Superior temporal gyrus (tissue), 1 donor: ENCODE measurements around the gene SMCR8.
A peak's percentile ranks its signal among the peaks of the same experiment; 100 is the strongest.
"Not testable (repeated sequence)": the region's sequence is repeated elsewhere in the genome, so short reads cannot be mapped to it uniquely, and the experiment has no call there.

ENCODE experiments used
- DNase-seq: peaks from one replicate; pipeline ENCODE4 v3.0.0-alpha.2; 2016; ENCODE audit errors: extremely low spot score

SMCR8 gene, protein sequence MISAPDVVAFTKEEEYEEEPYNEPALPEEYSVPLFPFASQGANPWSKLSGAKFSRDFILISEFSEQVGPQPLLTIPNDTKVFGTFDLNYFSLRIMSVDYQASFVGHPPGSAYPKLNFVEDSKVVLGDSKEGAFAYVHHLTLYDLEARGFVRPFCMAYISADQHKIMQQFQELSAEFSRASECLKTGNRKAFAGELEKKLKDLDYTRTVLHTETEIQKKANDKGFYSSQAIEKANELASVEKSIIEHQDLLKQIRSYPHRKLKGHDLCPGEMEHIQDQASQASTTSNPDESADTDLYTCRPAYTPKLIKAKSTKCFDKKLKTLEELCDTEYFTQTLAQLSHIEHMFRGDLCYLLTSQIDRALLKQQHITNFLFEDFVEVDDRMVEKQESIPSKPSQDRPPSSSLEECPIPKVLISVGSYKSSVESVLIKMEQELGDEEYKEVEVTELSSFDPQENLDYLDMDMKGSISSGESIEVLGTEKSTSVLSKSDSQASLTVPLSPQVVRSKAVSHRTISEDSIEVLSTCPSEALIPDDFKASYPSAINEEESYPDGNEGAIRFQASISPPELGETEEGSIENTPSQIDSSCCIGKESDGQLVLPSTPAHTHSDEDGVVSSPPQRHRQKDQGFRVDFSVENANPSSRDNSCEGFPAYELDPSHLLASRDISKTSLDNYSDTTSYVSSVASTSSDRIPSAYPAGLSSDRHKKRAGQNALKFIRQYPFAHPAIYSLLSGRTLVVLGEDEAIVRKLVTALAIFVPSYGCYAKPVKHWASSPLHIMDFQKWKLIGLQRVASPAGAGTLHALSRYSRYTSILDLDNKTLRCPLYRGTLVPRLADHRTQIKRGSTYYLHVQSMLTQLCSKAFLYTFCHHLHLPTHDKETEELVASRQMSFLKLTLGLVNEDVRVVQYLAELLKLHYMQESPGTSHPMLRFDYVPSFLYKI

GRCh38 chr17:18314731-18315561, at the start of gene SMCR8, which contains the start of gene TOP3A:
Gene SMCR8, plus strand, starts transcription at chr17:18315293. Its CDS starts 497 bp downstream, at chr17:18315790.
Gene TOP3A, minus strand, starts transcription at chr17:18314994. Its CDS starts 216 bp downstream, at chr17:18314778.
- peak; percentile 96 for DNase-seq

- DNase-seq, result no peak
Measured at GRCh38 chr17:18267366-18267765, 47.7 kb upstream of the SMCR8 start.

GRCh38 chr17:18267927-18268711, 47.0 kb upstream of the SMCR8 start:
- DNase-seq, result no peak

DNA sequence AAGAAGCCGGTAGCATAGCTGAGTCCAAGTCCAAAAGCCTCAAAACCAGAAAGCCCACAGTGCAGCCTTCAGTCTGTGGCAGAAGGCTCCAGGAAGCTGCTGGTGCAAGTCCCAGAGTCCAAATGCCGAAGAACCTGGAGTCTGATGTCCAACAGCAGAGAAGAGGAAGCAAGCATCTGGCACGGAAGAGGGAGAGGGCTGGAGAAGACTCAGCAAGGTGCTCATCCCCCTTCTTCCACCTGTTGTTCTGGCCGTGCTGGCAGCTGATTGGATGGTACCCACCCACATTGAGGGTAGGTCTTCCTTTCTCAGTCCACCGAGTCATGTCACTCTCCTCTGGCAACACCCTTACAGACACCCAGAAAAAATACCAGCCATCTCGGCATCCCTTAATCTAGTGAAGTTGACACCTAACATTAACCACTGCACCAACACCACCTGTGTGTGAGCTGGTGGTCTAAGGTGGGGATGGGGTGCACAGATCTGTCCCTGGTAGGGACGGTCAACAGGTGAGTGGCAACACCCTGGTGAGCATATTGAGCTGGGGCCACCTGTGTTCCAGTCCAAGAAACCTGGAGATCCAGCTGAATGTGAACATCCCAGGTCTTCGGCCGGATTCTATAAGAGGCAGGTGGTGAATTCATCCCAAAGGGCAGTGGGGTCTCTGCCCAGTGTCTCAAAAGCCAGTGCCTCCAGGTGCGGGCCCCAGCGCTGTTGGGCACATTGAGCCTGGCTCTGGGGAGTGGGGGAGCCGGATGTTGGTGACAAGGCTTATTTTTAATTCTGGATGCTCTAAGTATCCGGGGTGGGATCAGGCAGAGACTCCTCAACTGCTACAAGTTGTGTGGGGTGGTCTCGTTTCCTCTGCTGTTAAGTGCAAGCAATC, 44.8 kb upstream of the SMCR8 start:
- DNase-seq, result no peak

DNA sequence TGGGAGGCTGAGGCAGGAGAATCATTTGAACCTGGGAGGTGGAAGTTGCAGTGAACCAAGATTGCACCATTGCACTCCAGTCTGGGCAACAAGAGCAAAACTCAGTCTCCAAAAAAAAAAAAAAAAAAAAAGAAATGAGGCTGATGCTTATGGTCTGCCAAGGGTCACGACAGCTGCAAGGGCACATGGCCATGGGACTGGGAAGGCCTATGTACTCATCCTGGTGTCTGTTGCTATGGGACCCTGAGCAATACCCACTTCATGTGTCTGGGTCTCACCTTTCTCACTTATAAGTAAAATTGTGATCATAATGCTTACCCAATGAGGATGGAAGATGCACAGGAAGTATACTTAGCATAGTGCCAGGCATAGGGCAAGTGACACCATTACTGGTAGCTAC, 38.0 kb upstream of the SMCR8 start:
- DNase-seq, result no peak

- no peak for DNase-seq
Measured at GRCh38 chr17:18278867-18279266, 36.2 kb upstream of the SMCR8 start.

GRCh38 chr17:18280249-18280648, 34.8 kb upstream of the SMCR8 start:
- DNase-seq, result no peak

DNA sequence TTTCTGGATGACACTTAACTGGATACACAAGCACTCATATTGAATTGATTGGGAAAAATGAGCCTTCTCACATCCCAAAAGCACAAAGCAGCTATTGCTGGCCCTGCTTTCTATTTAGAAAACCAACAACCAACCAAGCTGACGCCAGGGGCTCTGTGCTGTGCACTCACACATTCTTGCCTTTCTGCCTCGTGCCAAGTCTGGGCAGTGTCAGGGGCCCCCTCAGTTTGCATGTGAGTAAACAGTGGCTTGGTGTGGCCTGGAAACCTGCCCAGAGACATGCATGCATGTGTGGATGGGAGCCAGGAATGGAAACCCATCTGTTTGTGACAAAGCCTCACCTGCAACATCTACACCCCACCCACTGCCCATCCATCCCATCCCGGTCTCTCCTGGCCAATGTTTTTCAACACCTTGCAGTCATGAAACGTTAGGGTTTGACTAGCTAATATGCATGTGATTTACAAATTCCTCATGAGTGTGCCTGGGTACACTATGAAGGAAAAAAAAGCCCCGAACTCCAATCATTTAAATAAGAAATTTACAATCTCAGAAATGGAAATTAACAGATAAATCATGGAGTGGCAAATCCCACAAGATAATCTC, 34.2 kb upstream of the SMCR8 start:
- no peak for DNase-seq

DNA sequence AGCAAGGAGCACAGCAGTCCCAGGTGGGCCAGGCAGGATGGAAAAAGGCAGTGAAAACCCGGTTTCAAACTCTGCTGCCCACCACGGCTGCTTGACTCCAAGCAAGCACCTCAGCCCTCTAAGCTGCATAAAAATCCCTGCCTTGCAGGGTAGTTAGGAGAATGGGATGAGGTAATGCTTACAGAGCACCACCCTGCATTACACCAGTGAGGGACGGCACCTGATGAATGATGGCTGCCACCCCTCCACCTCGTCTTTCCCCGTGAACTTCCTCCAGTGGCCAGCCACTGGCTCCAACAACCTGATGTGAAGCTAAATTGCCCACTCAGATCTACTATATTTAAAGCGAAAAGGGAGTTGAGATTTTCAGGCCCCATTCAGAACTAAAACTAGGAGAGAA, 33.3 kb upstream of the SMCR8 start:
- DNase-seq, result no peak

- DNase-seq, result no peak
Measured at GRCh38 chr17:18285296-18285695, 29.8 kb upstream of the SMCR8 start.

- no peak for DNase-seq
Measured at GRCh38 chr17:18291718-18292540, 23.2 kb upstream of the SMCR8 start.

DNA sequence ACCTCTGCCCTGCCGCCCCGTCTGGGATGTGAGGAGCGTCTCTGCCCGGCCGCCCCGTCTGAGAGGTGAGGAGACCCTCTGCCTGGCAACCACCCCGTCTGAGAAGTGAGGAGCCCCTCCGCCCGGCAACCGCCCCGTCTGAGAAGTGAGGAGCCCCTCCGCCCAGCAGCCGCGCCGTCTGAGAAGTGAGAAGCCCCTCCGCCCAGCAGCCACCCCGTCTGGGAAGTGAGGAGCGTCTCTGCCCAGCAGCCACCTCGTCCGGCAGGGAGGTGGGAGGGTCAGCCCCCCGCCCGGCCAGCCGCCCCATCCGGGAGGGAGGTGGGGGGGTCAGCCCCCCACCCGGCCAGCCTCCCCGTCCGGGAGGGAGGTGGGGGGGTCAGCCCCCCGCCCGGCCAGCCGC, 17.0 kb upstream of the SMCR8 start:
- not testable (repeated sequence) for DNase-seq

GRCh38 chr17:18300725-18301480, 14.2 kb upstream of the SMCR8 start:
- DNase-seq, result no peak

DNA sequence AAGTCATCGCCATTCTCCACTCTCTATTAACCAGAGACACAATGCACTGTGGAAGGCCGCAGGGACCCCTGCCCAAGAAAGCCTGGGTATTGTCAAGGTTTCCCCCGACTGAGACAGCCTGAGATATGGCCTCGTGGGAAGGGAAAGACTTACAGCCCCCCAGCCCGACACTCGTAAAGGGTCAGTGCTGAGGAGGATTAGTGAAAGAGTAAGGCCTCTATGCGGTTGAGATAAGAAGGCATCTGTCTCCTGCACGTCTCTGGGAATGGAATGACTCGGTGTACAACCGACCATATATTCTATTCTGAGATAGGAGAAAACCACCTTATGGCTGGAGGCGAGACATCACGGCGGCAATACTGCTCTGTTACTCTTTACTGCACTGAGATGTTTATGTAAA, 11.9 kb upstream of the SMCR8 start:
- not testable (repeated sequence) for DNase-seq

- DNase-seq, result no peak
Measured at GRCh38 chr17:18309202-18309601, 5.9 kb upstream of the SMCR8 start.

DNA sequence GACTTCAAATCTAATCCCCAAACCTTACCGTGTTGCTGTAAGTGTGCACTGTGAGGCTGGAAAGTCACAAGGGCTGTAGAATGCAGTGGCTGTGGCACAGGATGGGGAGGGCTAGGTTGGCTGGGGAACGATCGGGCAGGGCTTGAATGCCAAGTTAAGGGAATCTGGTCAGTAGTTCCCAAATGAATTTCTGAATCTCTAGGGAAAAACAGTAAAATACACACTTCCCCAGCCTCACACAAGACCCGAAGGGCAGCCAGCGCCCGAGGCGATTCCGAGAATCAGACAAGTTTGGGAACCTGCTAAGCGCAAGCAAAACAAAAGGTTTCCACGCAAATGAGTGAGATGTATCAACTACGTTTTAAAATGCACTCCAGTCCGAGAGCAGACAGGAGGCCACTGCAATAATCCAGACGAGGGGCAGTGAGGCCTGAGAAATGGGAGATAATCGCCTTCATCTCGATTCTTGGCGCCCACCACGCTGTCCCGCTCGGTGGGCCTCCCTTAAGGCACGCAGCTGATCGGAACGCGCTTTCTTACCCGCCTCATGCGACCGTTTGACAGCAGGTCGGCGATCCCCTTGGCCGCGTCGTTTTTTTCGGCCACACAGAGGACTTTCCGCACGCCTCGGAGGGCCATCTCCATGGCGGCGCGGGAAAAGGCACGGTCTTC, 898 bp upstream of the SMCR8 start:
- DNase-seq, result no peak

- no peak for DNase-seq
Measured at GRCh38 chr17:18315562-18315922, 449 bp downstream of the SMCR8 start.
